PC-9 (cell line): Measurements from ENCODE around the gene RPL31. TPM values are rescaled to one million over a fixed set of nuclear protein-coding genes. Genes with fewer than 3 reads are reported as not detected.

Experiments used
- BruUV-seq: library from RNA; stranded (reverse); fragments of 400-500 nt; replicated peaks from 2 replicates; lab custom pipeline; 2021; lab: Mats Ljungman, UMichigan
- CTCF ChIA-PET: fragments of 300-600 bp; sonication (Branson Sonifier 250); formaldehyde crosslinking; loops from one replicate; lab custom pipeline; 2022; ENCODE audit warnings: antibody characterized with exemption; lab: Charles Lee
- POLR2A ChIA-PET: fragments of 300-600 bp; sonication (Branson Sonifier 250); formaldehyde crosslinking; loops from one replicate; lab custom pipeline; 2022; ENCODE audit warnings: antibody characterized with exemption; ENCODE audit not compliant: unreplicated experiment; lab: Charles Lee
- DNase-seq, 2 experiments: peaks; one replicate each; pipeline versions ENCODE4 v3.0.0 to v3.0.0-alpha.2; 2015 to 2022; ENCODE audit warnings: mixed read lengths in 1 of 2
- H2AFZ ChIP-seq: fragments of 200-600 bp; sonication (generic); 2 replicates; pipeline ENCODE4 v1.8.1; 2017; ENCODE audit warnings: antibody characterized with exemption
- H3F3A ChIP-seq: fragments of 200-600 bp; sonication (generic); 2 replicates; pipeline ENCODE4 v1.8.1; 2017; ENCODE audit warnings: antibody characterized with exemption, mild to moderate bottlenecking, low read depth; ENCODE audit not compliant: insufficient read depth
- H3K27ac ChIP-seq: fragments of 200-600 bp; sonication (generic); 2 replicates; pipeline ENCODE4 v1.6.1; 2016; ENCODE audit warnings: mixed run types
- H3K27me3 ChIP-seq: fragments of 200-600 bp; sonication (generic); 2 replicates; pipeline ENCODE4 v1.6.1; 2016; ENCODE audit warnings: low read depth, mixed run types; ENCODE audit not compliant: insufficient read depth
- H3K36me3 ChIP-seq: fragments of 200-600 bp; sonication (generic); 2 replicates; pipeline ENCODE4 v1.6.1; 2016; ENCODE audit warnings: low read depth, mixed run types
- H3K4me1 ChIP-seq: fragments of 200-600 bp; sonication (generic); replicated peaks from 2 replicates; pipeline ENCODE4 v1.6.1; 2016; ENCODE audit warnings: mixed run types; ENCODE audit not compliant: insufficient read depth
- H3K4me2 ChIP-seq: fragments of 200-600 bp; sonication (generic); 2 replicates; pipeline ENCODE4 v1.6.1; 2017; ENCODE audit warnings: mixed run types
- H3K4me3 ChIP-seq: fragments of 200-600 bp; sonication (generic); 2 replicates; pipeline ENCODE4 v1.6.1; 2016; ENCODE audit warnings: mixed run types
- H3K79me2 ChIP-seq: fragments of 200-600 bp; sonication (generic); 2 replicates; pipeline ENCODE4 v1.6.1; 2017; ENCODE audit warnings: low read depth, mixed run types
- H3K9me2 ChIP-seq: fragments of 200-600 bp; sonication (generic); 2 replicates; pipeline ENCODE4 v1.8.1; 2017; ENCODE audit warnings: mild to moderate bottlenecking; ENCODE audit not compliant: insufficient read depth
- H3K9me3 ChIP-seq: fragments of 200-600 bp; sonication (generic); 2 replicates; pipeline ENCODE4 v1.8.1; 2016; ENCODE audit warnings: low read depth; ENCODE audit not compliant: insufficient read depth
- H4K20me1 ChIP-seq: fragments of 200-600 bp; sonication (generic); 2 replicates; pipeline ENCODE4 v1.8.1; 2017; ENCODE audit not compliant: insufficient read depth
- CTCF ChIP-seq: fragments of 200-600 bp; sonication (generic); conservative IDR thresholded peaks from 2 replicates; pipeline ENCODE4 v1.6.1; 2017; ENCODE audit warnings: mixed run types, antibody characterized with exemption, mild to moderate bottlenecking, moderate library complexity
- EZH2 ChIP-seq: fragments of 200-600 bp; sonication (generic); IDR thresholded peaks from 2 replicates; pipeline ENCODE4 v1.8.0; 2017; ENCODE audit warnings: antibody characterized with exemption, low read depth
- intact Hi-C: fragments of 100-400 bp; cut with micrococcal nuclease; formaldehyde crosslinking; loops from one replicate; pipeline ENCODE4 v1.10.0; 2022; ENCODE audit not compliant: unreplicated experiment
- total RNA-seq: library from RNA; stranded (reverse); gene quantifications from 2 replicates; pipeline ENCODE4 v1.2.3, GENCODE V29; 2021

RPL31 gene
- total RNA-seq, 1 experiment from 2014 or later = 1,251 TPM

- ChIA-PET POLR2A (no interaction called here), CTCF (interaction anchor here (0.6 kb wide), 1 partner anchor 455 kb away, joined by 3 read pairs; no protein-coding TSS in a partner anchor)
- no peak for DNase-seq
- BruUV-seq = no TSS peak
- H3K9me2 ChIP-seq = no peaks in the 10 kb centered on the region
- H3K4me3 ChIP-seq = no peak overlapping the region
- no peak overlapping the region for H3K27ac ChIP-seq
- peaks cover 34% of the 10 kb centered on the region for H3K36me3 ChIP-seq
- H4K20me1 ChIP-seq = 0 out of 2 replicates have a peak, but pooled peaks cover 4% of the 10 kb centered on the region
- no peaks in the 10 kb centered on the region for H3K79me2 ChIP-seq
- no peaks in the 10 kb centered on the region for H3K27me3 ChIP-seq
- TF ChIP-seq EZH2 (no peak), CTCF (no peak)
- H3F3A ChIP-seq = peaks cover 29% of the 10 kb centered on the region
- H2AFZ ChIP-seq = no peak overlapping the region
- H3K4me2 ChIP-seq = no peak overlapping the region
- H3K4me1 ChIP-seq = no peaks in the 10 kb centered on the region
- intact Hi-C loops = loop anchor here (5.0 to 10.0 kb wide), 2 partner anchors 101 to 164 kb away; partner anchors contain the start of gene NPAS2
- H3K9me3 ChIP-seq = no peaks in the 10 kb centered on the region
These were observed 15.9 kb upstream of the RPL31 start for GRCh38 chr2:100986157-100986556.

GRCh38 chr2:100987536-100987935, 14.6 kb upstream of the RPL31 start:
- Histone ChIP-seq H3K27ac (no peak overlapping the region), H3K36me3 (peaks cover 28% of the 10 kb centered on the region), H3K4me1 (no peaks in the 10 kb centered on the region), H3K9me2 (no peaks in the 10 kb centered on the region), H3K4me2 (no peak overlapping the region), H4K20me1 (peaks cover 8% of the 10 kb centered on the region; the same call in 1 of the 2 replicates), H3K27me3 (no peaks in the 10 kb centered on the region), H3K79me2 (no peaks in the 10 kb centered on the region), H3F3A (peaks cover 32% of the 10 kb centered on the region), H3K4me3 (no peak overlapping the region), H3K9me3 (no peaks in the 10 kb centered on the region), H2AFZ (no peak overlapping the region)
- no peak for DNase-seq
- BruUV-seq = no TSS peak
- CTCF ChIA-PET = interaction anchor here (0.6 to 1.6 kb wide), 2 partner anchors 377 to 399 kb away, joined by 3 to 4 read pairs; no protein-coding TSS in a partner anchor
- no peak for TF ChIP-seq EZH2
- TF ChIP-seq CTCF = no peak
- intact Hi-C loops = loop anchor here (5.0 to 10.0 kb wide), 2 partner anchors 103 to 165 kb away; partner anchors contain the start of gene NPAS2
- POLR2A ChIA-PET = interaction anchor here (0.6 kb wide), 1 partner anchor 92 kb away, joined by 6 read pairs; no protein-coding TSS in a partner anchor

GRCh38 chr2:100987974-100988373, 14.1 kb upstream of the RPL31 start:
- no peak for DNase-seq
- no TSS peak for BruUV-seq
- H3F3A ChIP-seq = peaks cover 32% of the 10 kb centered on the region
- no peak overlapping the region for H2AFZ ChIP-seq
- intact Hi-C loops = loop anchor here (5.0 to 10.0 kb wide), 2 partner anchors 103 to 166 kb away; partner anchors contain the start of gene NPAS2
- H3K9me2 ChIP-seq = no peaks in the 10 kb centered on the region
- TF ChIP-seq EZH2 (no peak), CTCF (no peak)
- no peaks in the 10 kb centered on the region for H3K4me1 ChIP-seq
- no peaks in the 10 kb centered on the region for H3K27me3 ChIP-seq
- no peak overlapping the region for H3K4me3 ChIP-seq
- ChIA-PET POLR2A (interaction anchor here (0.6 kb wide), 1 partner anchor 92 kb away, joined by 6 read pairs; no protein-coding TSS in a partner anchor), CTCF (interaction anchor here (1.6 kb wide), 1 partner anchor 378 kb away, joined by 4 read pairs; no protein-coding TSS in a partner anchor)
- H3K79me2 ChIP-seq = no peaks in the 10 kb centered on the region
- peaks cover 28% of the 10 kb centered on the region for H3K36me3 ChIP-seq
- H4K20me1 ChIP-seq = peaks cover 8% of the 10 kb centered on the region; the same call in 1 of the 2 replicates
- no peak overlapping the region for H3K4me2 ChIP-seq
- no peak overlapping the region for H3K27ac ChIP-seq
- no peaks in the 10 kb centered on the region for H3K9me3 ChIP-seq
